ENCODE data around the gene PRPF19. TPM values are rescaled to one million over a fixed set of nuclear protein-coding genes. Genes with fewer than 3 reads are reported as not detected.

Gene PRPF19
- total and polyA plus RNA-seq, 2 of the 4 experiments (the other 2 are of a cell fraction), result 29.8 to 50.4 TPM

- Histone ChIP-seq H2BK15ac (ENCODE audit: low read depth, low read length) (no peak overlapping the region), H2AK5ac (ENCODE audit: low read depth, low read length) (no peak overlapping the region), H3K18ac (ENCODE audit: low read depth, low read length) (no peak overlapping the region), H4K8ac (ENCODE audit: low read depth in 2 of 2, low read length in 2 of 2) (no peak overlapping the region; a peak in 1 of 4 replicates), H4K20me1 (ENCODE audit: insufficient read depth, low read length) (peaks cover 30% of the 10 kb centered on the region), H3K4me1 (ENCODE audit: control insufficient read depth, insufficient read depth, low read length) (peaks cover 3% of the 10 kb centered on the region; the same call in 1 of the 2 replicates), H2BK5ac (ENCODE audit: low read depth, low read length, poor library complexity, severe bottlenecking) (peak overlapping the region; percentile 5), H3K14ac (replicated peaks; ENCODE audit: low read depth, low read length) (no peak overlapping the region), H3K27ac (ENCODE audit: insufficient read depth, low read length) (peak overlapping the region; percentile 42; the same call in 1 of the 2 replicates), H3K4me2 (ENCODE audit: low read depth, low read length) (peak overlapping the region; percentile 95), H4K91ac (ENCODE audit: insufficient read depth, low read depth, low read length) (no peak overlapping the region), H2BK120ac (ENCODE audit: low read depth, low read length) (no peak overlapping the region), H3K36me3 (ENCODE audit: control insufficient read depth, insufficient read depth, low read length) (peaks cover 29% of the 10 kb centered on the region), H3K9me1 (ENCODE audit: insufficient read depth, low read length) (no peaks in the 10 kb centered on the region), H2AK9ac (replicated peaks; ENCODE audit: low read depth, low read length, poor library complexity) (no peak overlapping the region), H3K9ac (ENCODE audit: low read depth, low read length) (peak overlapping the region; percentile 72), H2AFZ (replicated peaks; ENCODE audit: low read length, poor library complexity) (no peak overlapping the region), H3K27me3 (ENCODE audit: control insufficient read depth, insufficient read depth, low read length) (peaks cover 3% of the 10 kb centered on the region), H2BK20ac (ENCODE audit: low read depth, low read length) (no peak overlapping the region), H4K5ac (ENCODE audit: low read depth, low read length) (no peak overlapping the region), H3K9me3 (ENCODE audit: control insufficient read depth, insufficient read depth, low read length) (no peaks in the 10 kb centered on the region), H3K79me1 (ENCODE audit: low read depth in 1 of 2, low read length in 2 of 2) (peaks cover 6 to 44% of the 10 kb centered on the region in 2 experiments; a peak in 3 of 4 replicates), H3K4me3 (ENCODE audit: insufficient read depth, low read depth, low read length) (peak overlapping the region; percentile 69), H3K56ac (ENCODE audit: extremely low read depth, insufficient read depth, low read length) (no peak overlapping the region), H3K23ac (ENCODE audit: low read depth, low read length) (no peak overlapping the region), H3K4ac (ENCODE audit: low read depth, low read length) (peak overlapping the region; percentile 6; the same call in 1 of the 2 replicates)
- in situ Hi-C loops (cut with MboI; ENCODE audit: low sequenced_read_pairs) (loop anchor here (25.0 kb wide), 1 partner anchor 1318 kb away; no protein-coding TSS in a partner anchor), intact Hi-C loops (cut with micrococcal nuclease) (loop anchor here (5.0 kb wide), 1 partner anchor 267 kb away; no protein-coding TSS in a partner anchor), dilution Hi-C loops (cut with HindIII; ENCODE audit: low sequenced_read_pairs, unreplicated experiment) (no loop called here)
- POLR2A ChIA-PET (ENCODE audit: unreplicated experiment), result no interaction called here
- WGBS, 2 experiments (ENCODE audit: extremely low coverage in 2 of 2, insufficient read length in 1 of 2), result no CpG with 5 or more reads among the region's 6 CpGs
- CTCF ChIA-PET, result interaction anchor here (2.6 kb wide), 1 partner anchor 74 kb away, joined by 12 read pairs; no protein-coding TSS in a partner anchor
- DNase-seq, result no peak
- TSS peak; percentile 61 for BruUV-seq (replicated peaks)
- ATAC-seq (ENCODE audit: low read depth), result no peak
- TF ChIP-seq, protein P1, sequence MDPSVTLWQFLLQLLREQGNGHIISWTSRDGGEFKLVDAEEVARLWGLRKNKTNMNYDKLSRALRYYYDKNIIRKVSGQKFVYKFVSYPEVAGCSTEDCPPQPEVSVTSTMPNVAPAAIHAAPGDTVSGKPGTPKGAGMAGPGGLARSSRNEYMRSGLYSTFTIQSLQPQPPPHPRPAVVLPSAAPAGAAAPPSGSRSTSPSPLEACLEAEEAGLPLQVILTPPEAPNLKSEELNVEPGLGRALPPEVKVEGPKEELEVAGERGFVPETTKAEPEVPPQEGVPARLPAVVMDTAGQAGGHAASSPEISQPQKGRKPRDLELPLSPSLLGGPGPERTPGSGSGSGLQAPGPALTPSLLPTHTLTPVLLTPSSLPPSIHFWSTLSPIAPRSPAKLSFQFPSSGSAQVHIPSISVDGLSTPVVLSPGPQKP (IDR thresholded peaks at IDR 0.05; ENCODE audit: borderline replicate concordance, low read depth, low read length), result no peak
- TF ChIP-seq MAFK (IDR thresholded peaks at IDR 0.05; ENCODE audit: low read depth, low read length) (no peak), RFX5 (IDR thresholded peaks at IDR 0.05; ENCODE audit: low read depth, low read length) (no peak), MXI1 (IDR thresholded peaks at IDR 0.05; ENCODE audit: borderline replicate concordance, low read depth, low read length) (no peak), RAD21 (IDR thresholded peaks at IDR 0.05; ENCODE audit: low read length) (no peak), SMC3 (IDR thresholded peaks at IDR 0.05; ENCODE audit: low read depth, low read length) (no peak), RCOR1 (IDR thresholded peaks at IDR 0.05; ENCODE audit: insufficient replicate concordance, low read length) (no peak), POLR2A (IDR thresholded peaks at IDR 0.05; ENCODE audit: low read depth, low read length) (no peak), BHLHE40 (IDR thresholded peaks at IDR 0.05; ENCODE audit: low read depth, low read length) (no peak), MAZ (IDR thresholded peaks at IDR 0.05; ENCODE audit: borderline replicate concordance, low read depth, low read length) (no peak), NFE2L2 (IDR thresholded peaks at IDR 0.05; ENCODE audit: low read depth, low read length) (no peak), FOS (IDR thresholded peaks at IDR 0.05; ENCODE audit: low read depth, low read length) (no peak), CHD1 (IDR thresholded peaks at IDR 0.05; ENCODE audit: low read depth, low read length) (no peak), CEBPB (IDR thresholded peaks at IDR 0.05; ENCODE audit: low read depth, low read length) (no peak)
- TF ChIP-seq, protein P2, sequence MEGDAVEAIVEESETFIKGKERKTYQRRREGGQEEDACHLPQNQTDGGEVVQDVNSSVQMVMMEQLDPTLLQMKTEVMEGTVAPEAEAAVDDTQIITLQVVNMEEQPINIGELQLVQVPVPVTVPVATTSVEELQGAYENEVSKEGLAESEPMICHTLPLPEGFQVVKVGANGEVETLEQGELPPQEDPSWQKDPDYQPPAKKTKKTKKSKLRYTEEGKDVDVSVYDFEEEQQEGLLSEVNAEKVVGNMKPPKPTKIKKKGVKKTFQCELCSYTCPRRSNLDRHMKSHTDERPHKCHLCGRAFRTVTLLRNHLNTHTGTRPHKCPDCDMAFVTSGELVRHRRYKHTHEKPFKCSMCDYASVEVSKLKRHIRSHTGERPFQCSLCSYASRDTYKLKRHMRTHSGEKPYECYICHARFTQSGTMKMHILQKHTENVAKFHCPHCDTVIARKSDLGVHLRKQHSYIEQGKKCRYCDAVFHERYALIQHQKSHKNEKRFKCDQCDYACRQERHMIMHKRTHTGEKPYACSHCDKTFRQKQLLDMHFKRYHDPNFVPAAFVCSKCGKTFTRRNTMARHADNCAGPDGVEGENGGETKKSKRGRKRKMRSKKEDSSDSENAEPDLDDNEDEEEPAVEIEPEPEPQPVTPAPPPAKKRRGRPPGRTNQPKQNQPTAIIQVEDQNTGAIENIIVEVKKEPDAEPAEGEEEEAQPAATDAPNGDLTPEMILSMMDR (conservative IDR thresholded peaks at IDR 0.05; ENCODE audit: low read depth, low read length), result no peak
- TF ChIP-seq, protein P3, sequence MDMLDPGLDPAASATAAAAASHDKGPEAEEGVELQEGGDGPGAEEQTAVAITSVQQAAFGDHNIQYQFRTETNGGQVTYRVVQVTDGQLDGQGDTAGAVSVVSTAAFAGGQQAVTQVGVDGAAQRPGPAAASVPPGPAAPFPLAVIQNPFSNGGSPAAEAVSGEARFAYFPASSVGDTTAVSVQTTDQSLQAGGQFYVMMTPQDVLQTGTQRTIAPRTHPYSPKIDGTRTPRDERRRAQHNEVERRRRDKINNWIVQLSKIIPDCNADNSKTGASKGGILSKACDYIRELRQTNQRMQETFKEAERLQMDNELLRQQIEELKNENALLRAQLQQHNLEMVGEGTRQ (IDR thresholded peaks at IDR 0.05; ENCODE audit: low read depth, low read length), result no peak
Measured at GRCh38 chr11:60905047-60905446, 1.3 kb downstream of the PRPF19 start.
